HCT116 (cell line): ENCODE results near the gene BTD. TPM values are rescaled to one million over a fixed set of nuclear protein-coding genes. Genes with fewer than 3 reads are reported as not detected.

Source experiments
- ATAC-seq: fragments of 200-7000 bp; cut with Tn5 transposase; 2 replicates; pipeline ENCODE4 v1.9.1; 2020; ENCODE audit warnings: mild to moderate bottlenecking, moderate library complexity
- BruUV-seq: library from RNA; stranded (reverse); fragments of 400-500 nt; replicated peaks from 2 replicates; lab custom pipeline; 2021; lab: Mats Ljungman, UMichigan
- CTCF ChIA-PET: fragments of 300-600 bp; sonication (Branson Sonifier 250); formaldehyde crosslinking; loops from one replicate; lab custom pipeline; 2021; ENCODE audit warnings: antibody characterized with exemption; lab: Charles Lee
- POLR2A ChIA-PET: fragments of 300-600, 350-600 bp; sonication (Branson Sonifier 250); formaldehyde crosslinking; loops from one replicate; lab custom pipeline; 2021; ENCODE audit warnings: antibody characterized with exemption; lab: Charles Lee
- RAD21 ChIA-PET, 2 experiments: fragments of 300-600 bp; sonication (Branson Sonifier 250); formaldehyde crosslinking; loops; one replicate each; lab custom pipeline; 2023; ENCODE audit warnings: low total read pairs in 2 of 2; ENCODE audit not compliant: uncharacterized antibody in 2 of 2, unreplicated experiment in 2 of 2, low non-redundant PET in 1 of 2; lab: Charles Lee
- DNase-seq: peaks from one replicate; pipeline ENCODE4 v3.0.0-alpha.2; 2010; ENCODE audit warnings: low read depth, low spot score
- H2AFZ ChIP-seq: fragments of 200-600 bp; shearing (Covaris generic), sonication (generic); 2 replicates; pipeline ENCODE4 v1.6.1; 2017; ENCODE audit warnings: low read depth, mixed run types, mixed read lengths, antibody characterized with exemption, low read length; ENCODE audit not compliant: poor library complexity, severe bottlenecking
- H3K27ac ChIP-seq: 2 replicates; pipeline ENCODE4 v1.5.1; 2012; ENCODE audit warnings: low read depth, low read length
- H3K27me3 ChIP-seq: fragments of 200-600 bp; sonication (generic); 2 replicates; pipeline ENCODE4 v1.6.1; 2016; ENCODE audit warnings: mixed run types, low read length, mixed read lengths; ENCODE audit not compliant: insufficient read depth
- H3K36me3 ChIP-seq, 2 experiments: fragments of 200-500 bp in 1 of 2; fragments of 200-600 bp in 1 of 2; sonication (Bioruptor generic) in 1 of 2; sonication (generic) in 1 of 2; 2 replicates each; pipeline versions ENCODE4 v1.5.1 to v1.6.1; 2014 to 2016; ENCODE audit warnings: low read length in 2 of 2, inconsistent platforms in 1 of 2, mixed read lengths in 1 of 2, mixed run types in 1 of 2; ENCODE audit not compliant: insufficient read depth in 2 of 2, control insufficient read depth in 1 of 2
- H3K4me1 ChIP-seq, 2 experiments: fragments of 200-600 bp in 1 of 2; sonication (generic) in 1 of 2; 2 replicates each; pipeline versions ENCODE4 v1.5.1 to v1.6.1; 2012 to 2017; ENCODE audit warnings: low read length in 2 of 2, inconsistent platforms in 1 of 2, mild to moderate bottlenecking in 1 of 2, mixed read lengths in 1 of 2, mixed run types in 1 of 2, moderate library complexity in 1 of 2; ENCODE audit not compliant: insufficient read depth in 2 of 2, control insufficient read depth in 1 of 2
- H3K4me2 ChIP-seq: fragments of 200-600 bp; sonication (generic); 2 replicates; pipeline ENCODE4 v1.6.1; 2017; ENCODE audit warnings: mixed run types, low read length, mixed read lengths
- H3K4me3 ChIP-seq, 2 experiments: fragments of 200-600 bp in 1 of 2; sonication (generic) in 1 of 2; replicated peaks in 1 of 2; 2 replicates each; pipeline ENCODE4 v1.5.1; 2011 to 2016; ENCODE audit warnings: low read length in 2 of 2, control low read depth in 1 of 2, low read depth in 1 of 2, mild to moderate bottlenecking in 1 of 2, mixed read lengths in 1 of 2, mixed run types in 1 of 2
- H3K79me2 ChIP-seq: fragments of 200-600 bp; sonication (generic); 2 replicates; pipeline ENCODE4 v1.6.1; 2017; ENCODE audit warnings: mild to moderate bottlenecking, mixed run types, low read length, moderate library complexity, mixed read lengths; ENCODE audit not compliant: insufficient read depth
- H3K9ac ChIP-seq: fragments of 200-600 bp; sonication (generic); 2 replicates; pipeline ENCODE4 v1.6.1; 2016; ENCODE audit warnings: low read length, mixed read lengths
- H3K9me2 ChIP-seq: fragments of 200-600 bp; sonication (generic), shearing (Covaris generic); 2 replicates; pipeline ENCODE4 v1.6.1; 2017; ENCODE audit warnings: mixed run types, mild to moderate bottlenecking, moderate library complexity; ENCODE audit not compliant: insufficient read depth
- H3K9me3 ChIP-seq, 2 experiments: fragments of 200-500 bp in 1 of 2; fragments of 200-600 bp in 1 of 2; sonication (Bioruptor generic) in 1 of 2; sonication (generic) in 1 of 2; 2 replicates each; pipeline ENCODE4 v1.6.1; 2014 to 2017; ENCODE audit warnings: low read length in 2 of 2, mixed read lengths in 2 of 2, inconsistent platforms in 1 of 2, low read depth in 1 of 2, mild to moderate bottlenecking in 1 of 2, mixed run types in 1 of 2, moderate library complexity in 1 of 2; ENCODE audit not compliant: control insufficient read depth in 1 of 2, insufficient read depth in 1 of 2
- H4K20me1 ChIP-seq: fragments of 200-600 bp; sonication (generic), shearing (Covaris generic); 2 replicates; pipeline ENCODE4 v1.6.1; 2017; ENCODE audit warnings: mixed run types, mild to moderate bottlenecking, moderate library complexity; ENCODE audit not compliant: insufficient read depth
- CEBPB ChIP-seq: IDR thresholded peaks from 2 replicates; pipeline ENCODE4 v1.6.1; 2012; ENCODE audit warnings: low read depth
- EGR1 ChIP-seq: IDR thresholded peaks from 2 replicates; pipeline ENCODE4 v1.6.1; 2012; ENCODE audit warnings: low read depth
- ELF1 ChIP-seq: IDR thresholded peaks from 2 replicates; pipeline ENCODE4 v1.6.1; 2012; ENCODE audit warnings: low read depth, borderline replicate concordance
- EZH2phosphoT487 ChIP-seq: fragments of 200-600 bp; IDR thresholded peaks from 2 replicates; pipeline ENCODE4 v1.6.1; 2018; ENCODE audit warnings: antibody characterized with exemption, borderline replicate concordance
- JUND ChIP-seq: IDR thresholded peaks from 2 replicates; pipeline ENCODE4 v1.6.1; 2012
- POLR2AphosphoS5 ChIP-seq: IDR thresholded peaks from 2 replicates; pipeline ENCODE4 v1.6.1; 2011; ENCODE audit warnings: mild to moderate bottlenecking, low read depth, low read length, moderate library complexity
- SP1 ChIP-seq: IDR thresholded peaks from 2 replicates; pipeline ENCODE4 v1.6.1; 2012; ENCODE audit warnings: low read depth
- SRF ChIP-seq: IDR thresholded peaks from 2 replicates; pipeline ENCODE4 v1.6.1; 2012; ENCODE audit warnings: low read depth
- ZFX ChIP-seq: fragments of 450-650 bp; IDR thresholded peaks from 2 replicates; pipeline ENCODE4 v1.6.1; 2017
- intact Hi-C: fragments of 100-400 bp; cut with micrococcal nuclease; formaldehyde crosslinking; loops from 2 replicates; pipeline ENCODE4 v1.10.0; 2022
- total RNA-seq: library from RNA; stranded (reverse); gene quantifications from one replicate; pipeline ENCODE4 v1.2.1, GENCODE V29; 2021; ENCODE audit not compliant: unreplicated experiment
- TF ChIP-seq, protein P1 (sequence below), 3 experiments: fragments of 200-600 bp in 1 of 3; sonication (generic) in 1 of 3; IDR thresholded peaks in 2 of 3; conservative IDR thresholded peaks in 1 of 3; 2 replicates each; pipeline ENCODE4 v1.5.1; 2012 to 2017; ENCODE audit warnings: low read depth in 2 of 3, low read length in 2 of 3, antibody characterized with exemption in 1 of 3, borderline replicate concordance in 1 of 3, control low read depth in 1 of 3, mild to moderate bottlenecking in 1 of 3, mixed read lengths in 1 of 3, mixed run types in 1 of 3, moderate library complexity in 1 of 3; ENCODE audit not compliant: insufficient read depth in 1 of 3
- TF ChIP-seq, protein P2 (sequence below): IDR thresholded peaks from 2 replicates; pipeline ENCODE4 v1.6.1; 2012

Gene BTD
- total RNA-seq, 1 experiment from 2014 or later: 5.0 TPM

DNA sequence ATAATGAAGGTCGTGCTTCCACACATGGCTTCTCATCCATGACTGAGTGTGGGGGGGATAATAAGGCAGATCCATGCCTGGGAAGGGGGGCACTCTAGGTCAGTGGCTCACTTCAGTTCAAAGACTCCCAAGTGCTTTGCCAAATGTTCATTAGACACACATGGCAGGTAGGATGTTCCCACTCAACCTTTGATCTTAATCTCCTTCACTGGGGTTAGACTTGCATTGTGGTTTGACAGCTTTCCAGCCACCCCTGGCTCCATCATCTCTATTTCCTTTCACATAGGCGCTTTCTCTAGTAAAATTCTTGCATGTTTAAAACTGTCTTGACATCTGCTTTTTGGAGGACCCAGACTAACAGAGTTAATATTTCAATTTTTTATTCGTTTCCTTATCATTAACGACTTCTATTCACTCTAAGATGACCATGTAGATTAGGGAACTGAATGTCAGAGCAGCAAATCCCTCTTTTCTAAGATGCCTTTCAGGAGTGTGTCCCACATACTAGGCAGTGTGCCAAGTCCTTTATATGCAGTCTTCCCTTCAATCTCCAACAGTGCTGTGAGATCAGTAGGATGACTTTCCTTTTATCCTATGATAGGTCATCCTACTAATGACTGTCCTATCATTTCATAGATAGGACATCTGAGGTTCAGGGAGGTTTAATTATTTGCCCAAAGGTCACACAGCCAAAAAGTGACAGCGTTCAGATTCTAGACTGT, 57.9 kb downstream of the BTD start:
- ChIA-PET POLR2A (no interaction called here), CTCF (no interaction called here)
- Histone ChIP-seq H3K27ac (no peak overlapping the region), H4K20me1 (no peaks in the 10 kb centered on the region), H3K4me1 (0 out of 4 replicates have a peak, but pooled peaks cover 0 to 5% of the 10 kb centered on the region in 2 experiments), H3K36me3 (no peaks in the 10 kb centered on the region), H3K9ac (no peak overlapping the region), H3K27me3 (no peaks in the 10 kb centered on the region), H2AFZ (no peak overlapping the region)
- ATAC-seq: no peak
- DNase-seq: no peak
- BruUV-seq: no TSS peak
- intact Hi-C loops: no loop called here
- TF ChIP-seq CEBPB: no peak
- TF ChIP-seq, all 23 proteins: peak for 0
- Histone ChIP-seq H3K4me2 (no peak overlapping the region), H3K4me3 (no peak overlapping the region), H3K9me3 (peaks cover 3 to 4% of the 10 kb centered on the region in 2 experiments; a peak in 1 of 4 replicates), H3K79me2 (no peaks in the 10 kb centered on the region), H3K9me2 (no peaks in the 10 kb centered on the region)
- RAD21 ChIA-PET: no interaction called here

DNA sequence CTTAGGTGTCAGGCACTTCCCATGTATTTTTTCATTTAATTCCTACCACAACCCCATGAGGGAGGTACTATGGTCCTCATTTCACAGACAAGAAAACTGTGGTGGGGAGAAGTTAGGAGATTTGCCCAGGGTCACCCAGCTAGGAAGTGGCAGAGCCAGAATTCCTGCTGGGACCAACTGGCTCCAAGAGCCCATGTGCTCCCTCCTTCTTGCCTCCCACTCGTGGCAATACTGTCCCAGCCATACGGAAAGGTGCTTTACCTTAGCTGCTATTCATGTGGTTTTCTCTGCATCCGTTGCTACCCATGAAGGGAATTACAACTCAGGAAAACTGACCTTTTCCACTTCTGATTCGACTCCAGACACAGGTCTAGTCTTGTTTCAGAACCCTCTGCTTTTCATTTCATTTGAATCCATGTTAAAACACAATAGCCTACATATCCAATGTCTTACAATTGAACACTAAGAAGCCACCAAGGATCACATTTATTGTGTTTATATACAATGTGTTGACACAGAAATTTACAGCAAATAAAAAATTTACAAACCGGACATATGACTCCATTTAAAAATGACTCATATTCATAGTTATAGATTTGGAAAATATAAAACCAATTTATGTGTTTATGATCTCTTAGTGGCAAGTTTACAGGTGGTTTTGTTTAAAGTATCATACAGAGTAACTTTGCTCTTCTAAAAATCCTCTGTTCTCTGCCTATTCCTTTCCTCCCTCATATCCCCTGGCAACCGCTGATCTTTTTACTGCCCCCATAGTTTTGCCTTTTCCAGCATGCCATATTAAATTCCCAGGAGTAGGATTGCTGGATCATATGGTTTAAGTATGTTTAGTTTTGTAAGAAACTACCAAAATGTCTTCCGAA, 58.8 kb downstream of the BTD start:
- ChIA-PET POLR2A (no interaction called here), CTCF (no interaction called here), RAD21 (no interaction called here)
- Histone ChIP-seq H3K9ac (no peak overlapping the region), H3K4me1 (0 out of 4 replicates have a peak, but pooled peaks cover 0 to 5% of the 10 kb centered on the region in 2 experiments), H3K36me3 (no peaks in the 10 kb centered on the region), H3K9me2 (no peaks in the 10 kb centered on the region), H3K4me3 (no peak overlapping the region), H3K27ac (no peak overlapping the region), H2AFZ (no peak overlapping the region), H3K4me2 (no peak overlapping the region), H3K79me2 (no peaks in the 10 kb centered on the region), H3K27me3 (no peaks in the 10 kb centered on the region), H4K20me1 (no peaks in the 10 kb centered on the region), H3K9me3 (peaks cover 2 to 4% of the 10 kb centered on the region in 2 experiments; a peak in 1 of 4 replicates)
- intact Hi-C loops: no loop called here
- ATAC-seq (no peak), DNase-seq (no peak)
- BruUV-seq: no TSS peak
- TF ChIP-seq EZH2phosphoT487 (no peak), POLR2AphosphoS5 (no peak), ELF1 (no peak), SRF (no peak), SP1 (no peak), EGR1 (no peak), JUND (no peak), ZFX (no peak)
- TF ChIP-seq, protein P1, sequence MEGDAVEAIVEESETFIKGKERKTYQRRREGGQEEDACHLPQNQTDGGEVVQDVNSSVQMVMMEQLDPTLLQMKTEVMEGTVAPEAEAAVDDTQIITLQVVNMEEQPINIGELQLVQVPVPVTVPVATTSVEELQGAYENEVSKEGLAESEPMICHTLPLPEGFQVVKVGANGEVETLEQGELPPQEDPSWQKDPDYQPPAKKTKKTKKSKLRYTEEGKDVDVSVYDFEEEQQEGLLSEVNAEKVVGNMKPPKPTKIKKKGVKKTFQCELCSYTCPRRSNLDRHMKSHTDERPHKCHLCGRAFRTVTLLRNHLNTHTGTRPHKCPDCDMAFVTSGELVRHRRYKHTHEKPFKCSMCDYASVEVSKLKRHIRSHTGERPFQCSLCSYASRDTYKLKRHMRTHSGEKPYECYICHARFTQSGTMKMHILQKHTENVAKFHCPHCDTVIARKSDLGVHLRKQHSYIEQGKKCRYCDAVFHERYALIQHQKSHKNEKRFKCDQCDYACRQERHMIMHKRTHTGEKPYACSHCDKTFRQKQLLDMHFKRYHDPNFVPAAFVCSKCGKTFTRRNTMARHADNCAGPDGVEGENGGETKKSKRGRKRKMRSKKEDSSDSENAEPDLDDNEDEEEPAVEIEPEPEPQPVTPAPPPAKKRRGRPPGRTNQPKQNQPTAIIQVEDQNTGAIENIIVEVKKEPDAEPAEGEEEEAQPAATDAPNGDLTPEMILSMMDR (IDR thresholded peaks at IDR 0.05 in 2 of 3, conservative IDR thresholded peaks at IDR 0.05 in 1 of 3; ENCODE audit: borderline replicate concordance in 1 of 3, insufficient read depth in 1 of 3, low read depth in 2 of 3, low read length in 2 of 3): no peak
- TF ChIP-seq, protein P2, sequence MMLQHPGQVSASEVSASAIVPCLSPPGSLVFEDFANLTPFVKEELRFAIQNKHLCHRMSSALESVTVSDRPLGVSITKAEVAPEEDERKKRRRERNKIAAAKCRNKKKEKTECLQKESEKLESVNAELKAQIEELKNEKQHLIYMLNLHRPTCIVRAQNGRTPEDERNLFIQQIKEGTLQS: no peak
